SK-N-SH treated with all-trans-retinoic acid at 6 μM for 48 hours (cell line): ENCODE data around the gene IL20.

Experiments used
- ATAC-seq: fragments of 200-7000 bp; cut with Tn5 transposase; 3 replicates; pipeline ENCODE4 v1.9.1; 2020; ENCODE audit warnings: mild to moderate bottlenecking, moderate library complexity
- CREB5 ChIP-seq: fragments of 250-450 bp; sonication (Bioruptor Pico); IDR thresholded peaks from 2 replicates; pipeline ENCODE4 v1.5.1; 2020; ENCODE audit warnings: low read depth, mild to moderate bottlenecking, moderate library complexity
- CSDC2 ChIP-seq: fragments of 250-450 bp; sonication (Bioruptor Pico); IDR thresholded peaks from 2 replicates; pipeline ENCODE4 v1.5.0; 2020; ENCODE audit warnings: mild to moderate bottlenecking, moderate library complexity
- CSRNP3 ChIP-seq: fragments of 250-450 bp; sonication (Bioruptor Pico); IDR thresholded peaks from 2 replicates; pipeline ENCODE4 v1.5.1; 2021; ENCODE audit warnings: mild to moderate bottlenecking, moderate library complexity
- ESRRG ChIP-seq: fragments of 250-450 bp; sonication (Bioruptor Pico); IDR thresholded peaks from 2 replicates; pipeline ENCODE4 v1.6.1; 2021; ENCODE audit warnings: mild to moderate bottlenecking
- GLIS3 ChIP-seq: fragments of 250-450 bp; sonication (Bioruptor Pico); IDR thresholded peaks from 2 replicates; pipeline ENCODE4 v1.5.0; 2020; ENCODE audit warnings: mild to moderate bottlenecking, moderate library complexity
- ISL1 ChIP-seq: fragments of 250-450 bp; sonication (Bioruptor Pico); IDR thresholded peaks from 2 replicates; pipeline ENCODE4 v2.1.2; 2022; ENCODE audit warnings: mild to moderate bottlenecking, moderate library complexity
- OSR1 ChIP-seq: fragments of 250-450 bp; sonication (Bioruptor Pico); IDR thresholded peaks from 2 replicates; pipeline ENCODE4 v1.8.0; 2022; ENCODE audit warnings: moderate library complexity, mild to moderate bottlenecking, inconsistent platforms
- POU6F1 ChIP-seq: fragments of 250-450 bp; sonication (Bioruptor Pico); IDR thresholded peaks from 2 replicates; pipeline ENCODE4 v1.8.0; 2021; ENCODE audit warnings: low read depth, mild to moderate bottlenecking, moderate library complexity, borderline replicate concordance
- PPARA ChIP-seq: fragments of 250-450 bp; sonication (Bioruptor Pico); IDR thresholded peaks from 2 replicates; pipeline ENCODE4 v1.5.0; 2020; ENCODE audit warnings: mild to moderate bottlenecking, borderline replicate concordance
- RARB ChIP-seq: fragments of 250-450 bp; sonication (Bioruptor Pico); IDR thresholded peaks from 2 replicates; pipeline ENCODE4 v1.8.0; 2021; ENCODE audit warnings: mild to moderate bottlenecking, moderate library complexity
- SNAI2 ChIP-seq: fragments of 250-450 bp; sonication (Bioruptor Pico); IDR thresholded peaks from 2 replicates; pipeline ENCODE4 v1.5.0; 2020; ENCODE audit warnings: mild to moderate bottlenecking, moderate library complexity
- TCF4 ChIP-seq: fragments of 250-450 bp; sonication (Bioruptor Pico); IDR thresholded peaks from 2 replicates; pipeline ENCODE4 v1.8.0; 2021; ENCODE audit warnings: mild to moderate bottlenecking, moderate library complexity, borderline replicate concordance
- TOX ChIP-seq: fragments of 250-450 bp; sonication (Bioruptor Pico); IDR thresholded peaks from 2 replicates; pipeline ENCODE4 v1.8.0; 2021; ENCODE audit warnings: mild to moderate bottlenecking, moderate library complexity, borderline replicate concordance
- TSHZ2 ChIP-seq: fragments of 250-450 bp; sonication (Bioruptor Pico); IDR thresholded peaks from 2 replicates; pipeline ENCODE4 v1.5.0; 2020; ENCODE audit warnings: mild to moderate bottlenecking, moderate library complexity
- ZC3H10 ChIP-seq: fragments of 250-450 bp; sonication (Bioruptor Pico); IDR thresholded peaks from 2 replicates; pipeline ENCODE4 v1.5.1; 2021; ENCODE audit warnings: mild to moderate bottlenecking, moderate library complexity
- ZFP30 ChIP-seq: fragments of 450-650 bp; formaldehyde crosslinking; IDR thresholded peaks from 2 replicates; pipeline ENCODE4 v1.5.0; 2022; ENCODE audit warnings: mild to moderate bottlenecking, moderate library complexity
- ZNF565 ChIP-seq: fragments of 450-650 bp; formaldehyde crosslinking; conservative IDR thresholded peaks from 2 replicates; pipeline ENCODE4 v1.5.0; 2020; ENCODE audit warnings: low read depth, mild to moderate bottlenecking, moderate library complexity
- ZNF70 ChIP-seq: fragments of 450-650 bp; formaldehyde crosslinking; IDR thresholded peaks from 2 replicates; pipeline ENCODE4 v1.5.0; 2020; ENCODE audit warnings: mild to moderate bottlenecking, moderate library complexity
- ZNF8 ChIP-seq: fragments of 450-650 bp; formaldehyde crosslinking; IDR thresholded peaks from 2 replicates; pipeline ENCODE4 v1.5.0; 2020; ENCODE audit warnings: mild to moderate bottlenecking, moderate library complexity

IL20 gene

GRCh38 chr1:206863266-206863665, 2.2 kb upstream of the IL20 start:
- ATAC-seq: no peak
- no peak for TF ChIP-seq POU6F1 (CRISPR knock-in tag)
- TF ChIP-seq ZC3H10 (CRISPR knock-in tag): no peak
- no peak for TF ChIP-seq SNAI2 (CRISPR knock-in tag)
- no peak for TF ChIP-seq CREB5 (CRISPR knock-in tag)
- TF ChIP-seq ZNF565 (CRISPR knock-in tag): no peak
- TF ChIP-seq ZNF70 (CRISPR knock-in tag): no peak
- no peak for TF ChIP-seq PPARA (CRISPR knock-in tag)
- TF ChIP-seq ZFP30 (CRISPR knock-in tag): no peak
- no peak for TF ChIP-seq TCF4 (CRISPR knock-in tag)
- no peak for TF ChIP-seq GLIS3 (CRISPR knock-in tag)
- no peak for TF ChIP-seq TSHZ2 (CRISPR knock-in tag)
- no peak for TF ChIP-seq ZNF8 (CRISPR knock-in tag)
- TF ChIP-seq CSRNP3 (CRISPR knock-in tag): no peak

GRCh38 chr1:206866062-206866461, 639 bp downstream of the IL20 start:
- no peak for TF ChIP-seq ESRRG (CRISPR knock-in tag)
- no peak for TF ChIP-seq RARB (CRISPR knock-in tag)
- no peak for TF ChIP-seq POU6F1 (CRISPR knock-in tag)
- no peak for TF ChIP-seq ZNF8 (CRISPR knock-in tag)
- TF ChIP-seq ZC3H10 (CRISPR knock-in tag): no peak
- TF ChIP-seq SNAI2 (CRISPR knock-in tag): no peak
- no peak for TF ChIP-seq OSR1 (CRISPR knock-in tag)
- TF ChIP-seq ISL1 (CRISPR knock-in tag): no peak
- no peak for TF ChIP-seq TCF4 (CRISPR knock-in tag)
- TF ChIP-seq PPARA (CRISPR knock-in tag): no peak
- no peak for TF ChIP-seq CSRNP3 (CRISPR knock-in tag)
- no peak for ATAC-seq

GRCh38 chr1:206867239-206867638, 1.8 kb downstream of the IL20 start:
- no peak for ATAC-seq
- TF ChIP-seq GLIS3 (CRISPR knock-in tag) (no peak), TCF4 (CRISPR knock-in tag) (no peak), SNAI2 (CRISPR knock-in tag) (no peak), ZNF8 (CRISPR knock-in tag) (no peak), CSDC2 (CRISPR knock-in tag) (no peak), ZNF565 (CRISPR knock-in tag) (no peak), PPARA (CRISPR knock-in tag) (no peak), CSRNP3 (CRISPR knock-in tag) (no peak), ESRRG (CRISPR knock-in tag) (no peak), RARB (CRISPR knock-in tag) (no peak), OSR1 (CRISPR knock-in tag) (no peak), TOX (no peak), ZNF70 (CRISPR knock-in tag) (no peak), CREB5 (CRISPR knock-in tag) (no peak), ISL1 (CRISPR knock-in tag) (no peak)
